HEK293 (cell line): ENCODE data around the gene B4GALNT3.

ENCODE experiments used
- BCL11A ChIP-seq: fragments of 450-650 bp; formaldehyde crosslinking; IDR thresholded peaks from 2 replicates; pipeline ENCODE4 v1.5.1; 2016; ENCODE audit warnings: low read depth, missing biosample characterization, missing genetic modification characterization
- CTCF ChIP-seq: fragments of 450-650 bp; formaldehyde crosslinking; IDR thresholded peaks from 2 replicates; pipeline ENCODE4 v1.5.1; 2016; ENCODE audit warnings: missing biosample characterization, missing genetic modification characterization
- EGR2 ChIP-seq: fragments of 450-650 bp; formaldehyde crosslinking; IDR thresholded peaks from 2 replicates; pipeline ENCODE4 v1.5.1; 2016; ENCODE audit warnings: low read depth, missing biosample characterization, missing genetic modification characterization
- HIC1 ChIP-seq: fragments of 450-650 bp; formaldehyde crosslinking; IDR thresholded peaks from 2 replicates; pipeline ENCODE4 v1.5.1; 2016; ENCODE audit warnings: missing biosample characterization, missing genetic modification characterization
- KLF1 ChIP-seq: fragments of 450-650 bp; formaldehyde crosslinking; IDR thresholded peaks from 2 replicates; pipeline ENCODE4 v1.5.1; 2016; ENCODE audit warnings: missing biosample characterization, missing genetic modification characterization
- OSR2 ChIP-seq: fragments of 450-650 bp; formaldehyde crosslinking; IDR thresholded peaks from 2 replicates; pipeline ENCODE4 v1.5.1; 2016; ENCODE audit warnings: missing biosample characterization, missing genetic modification characterization
- SP2 ChIP-seq: fragments of 450-650 bp; formaldehyde crosslinking; IDR thresholded peaks from 2 replicates; pipeline ENCODE4 v1.5.1; 2016; ENCODE audit warnings: missing biosample characterization, missing genetic modification characterization
- TRIM28 ChIP-seq: IDR thresholded peaks from 2 replicates; pipeline ENCODE4 v1.6.1; 2011; ENCODE audit warnings: low read length, control low read depth, borderline replicate concordance
- ZBTB8A ChIP-seq: fragments of 450-650 bp; formaldehyde crosslinking; IDR thresholded peaks from 2 replicates; pipeline ENCODE4 v1.5.1; 2016; ENCODE audit warnings: missing biosample characterization, missing genetic modification characterization
- ZFP41 ChIP-seq: fragments of 450-650 bp; formaldehyde crosslinking; IDR thresholded peaks from 2 replicates; pipeline ENCODE4 v1.5.1; 2016; ENCODE audit warnings: missing biosample characterization, missing genetic modification characterization, borderline replicate concordance
- ZNF10 ChIP-seq: fragments of 450-650 bp; formaldehyde crosslinking; IDR thresholded peaks from 2 replicates; pipeline ENCODE4 v1.5.1; 2017; ENCODE audit warnings: missing biosample characterization, missing genetic modification characterization
- ZNF132 ChIP-seq: fragments of 450-650 bp; formaldehyde crosslinking; IDR thresholded peaks from 2 replicates; pipeline ENCODE4 v1.5.1; 2017; ENCODE audit warnings: missing biosample characterization, missing genetic modification characterization, borderline replicate concordance
- ZNF138 ChIP-seq: fragments of 450-650 bp; formaldehyde crosslinking; IDR thresholded peaks from 2 replicates; pipeline ENCODE4 v1.5.1; 2016; ENCODE audit warnings: missing biosample characterization, missing genetic modification characterization, borderline replicate concordance
- ZNF169 ChIP-seq: fragments of 450-650 bp; formaldehyde crosslinking; IDR thresholded peaks from 2 replicates; pipeline ENCODE4 v1.5.1; 2016; ENCODE audit warnings: missing biosample characterization, missing genetic modification characterization
- ZNF280C ChIP-seq: fragments of 450-650 bp; formaldehyde crosslinking; IDR thresholded peaks from 2 replicates; pipeline ENCODE4 v1.5.1; 2016; ENCODE audit warnings: missing biosample characterization, missing genetic modification characterization
- ZNF302 ChIP-seq: fragments of 450-650 bp; formaldehyde crosslinking; IDR thresholded peaks from 2 replicates; pipeline ENCODE4 v1.5.1; 2016; ENCODE audit warnings: missing biosample characterization, missing genetic modification characterization, low read depth
- ZNF362 ChIP-seq: fragments of 450-650 bp; formaldehyde crosslinking; IDR thresholded peaks from 2 replicates; pipeline ENCODE4 v1.5.1; 2016; ENCODE audit warnings: missing biosample characterization, missing genetic modification characterization
- ZNF394 ChIP-seq: fragments of 450-650 bp; formaldehyde crosslinking; IDR thresholded peaks from 2 replicates; pipeline ENCODE4 v1.5.1; 2016; ENCODE audit warnings: missing biosample characterization, missing genetic modification characterization, mild to moderate bottlenecking, moderate library complexity, borderline replicate concordance
- ZNF518A ChIP-seq: fragments of 450-650 bp; formaldehyde crosslinking; conservative IDR thresholded peaks from 2 replicates; pipeline ENCODE4 v1.5.1; 2016; ENCODE audit warnings: low read depth, missing biosample characterization, missing genetic modification characterization
- ZNF658 ChIP-seq: fragments of 450-650 bp; formaldehyde crosslinking; IDR thresholded peaks from 2 replicates; pipeline ENCODE4; 2016; ENCODE audit warnings: missing biosample characterization, missing genetic modification characterization
- ZNF692 ChIP-seq: fragments of 450-650 bp; formaldehyde crosslinking; IDR thresholded peaks from 2 replicates; pipeline ENCODE4 v1.5.1; 2016; ENCODE audit warnings: missing biosample characterization, missing genetic modification characterization
- ZNF747 ChIP-seq: fragments of 450-650 bp; formaldehyde crosslinking; IDR thresholded peaks from 2 replicates; pipeline ENCODE4 v1.5.1; 2016; ENCODE audit warnings: missing biosample characterization, missing genetic modification characterization
- ZNF776 ChIP-seq: fragments of 450-650 bp; formaldehyde crosslinking; IDR thresholded peaks from 2 replicates; pipeline ENCODE4 v1.5.0; 2017; ENCODE audit warnings: missing biosample characterization, missing genetic modification characterization, borderline replicate concordance
- ZNF777 ChIP-seq: fragments of 450-650 bp; formaldehyde crosslinking; IDR thresholded peaks from 2 replicates; pipeline ENCODE4 v1.5.1; 2017; ENCODE audit warnings: missing biosample characterization, missing genetic modification characterization, borderline replicate concordance

The B4GALNT3 gene

GRCh38 chr12:546920-547845 lies 87.4 kb downstream of the B4GALNT3 start (continued):
- no peak for TF ChIP-seq ZNF518A (tag by site-specific recombination)
- TF ChIP-seq ZNF747 (tag by site-specific recombination): no peak
- TF ChIP-seq ZNF692: peak; percentile 46; the same call in 1 of the 2 replicates
- TF ChIP-seq ZNF394: peak; percentile 46; the same call in 1 of the 2 replicates
- peak; percentile 77 for TF ChIP-seq EGR2 (tag by site-specific recombination)
- TF ChIP-seq OSR2 (tag by site-specific recombination): no peak
- no peak for TF ChIP-seq BCL11A (tag by site-specific recombination)
- no peak for TF ChIP-seq ZNF138 (tag by site-specific recombination)
- TF ChIP-seq ZNF776: no peak
- TF ChIP-seq ZNF10 (tag by site-specific recombination): no peak
- TF ChIP-seq CTCF: peak; percentile 97
- no peak for TF ChIP-seq ZNF302 (tag by site-specific recombination)
- no peak for TF ChIP-seq ZFP41
- peak; percentile 96 for TF ChIP-seq KLF1 (tag by site-specific recombination)
- TF ChIP-seq ZNF280C (tag by site-specific recombination): no peak
- no peak for TF ChIP-seq ZNF777 (tag by site-specific recombination)
- TF ChIP-seq ZBTB8A (tag by site-specific recombination): peak; percentile 98
- no peak for TF ChIP-seq SP2
- TF ChIP-seq TRIM28: no peak
- TF ChIP-seq HIC1 (tag by site-specific recombination): no peak
- no peak for TF ChIP-seq ZNF132 (tag by site-specific recombination)
- no peak for TF ChIP-seq ZNF169
- TF ChIP-seq ZNF658 (tag by site-specific recombination): no peak
- TF ChIP-seq ZNF362 (tag by site-specific recombination): no peak
